GM12875 (cell line): Measurements from ENCODE around the gene CNTNAP2.

Source experiments
- H3K4me3 ChIP-seq: one replicate; pipeline ENCODE4 v1.5.1; 2011; ENCODE audit warnings: low read depth, low read length, control low read depth
- CTCF ChIP-seq: IDR thresholded peaks from 2 replicates; pipeline ENCODE4 v1.5.1; 2011; ENCODE audit warnings: low read depth, mild to moderate bottlenecking, control low read depth, inconsistent platforms, low read length, moderate library complexity, borderline replicate concordance; ENCODE audit not compliant: insufficient read depth

CNTNAP2 gene

DNA sequence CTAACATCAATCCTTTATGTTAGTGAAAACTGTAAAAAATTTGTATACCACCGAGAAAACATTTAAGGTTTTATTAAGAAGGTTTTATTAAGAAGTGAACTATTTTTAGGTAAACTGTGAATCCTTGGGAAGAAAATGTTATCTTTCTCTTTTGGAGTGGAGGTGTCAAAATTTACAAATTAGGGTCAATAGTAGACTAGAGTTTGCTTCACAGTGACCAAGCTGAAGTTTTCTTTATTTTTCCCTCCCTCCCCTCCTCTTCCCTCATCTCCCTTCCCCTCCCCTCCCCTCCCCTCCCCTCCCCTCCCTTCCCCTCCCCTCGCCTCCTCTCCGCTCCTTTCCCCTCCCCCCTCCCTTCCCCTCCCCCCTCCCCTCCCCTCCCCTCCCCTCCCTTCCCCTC lies 168.8 kb downstream of the CNTNAP2 start:
- TF ChIP-seq CTCF: no peak
- H3K4me3 ChIP-seq: no peak overlapping the region

DNA sequence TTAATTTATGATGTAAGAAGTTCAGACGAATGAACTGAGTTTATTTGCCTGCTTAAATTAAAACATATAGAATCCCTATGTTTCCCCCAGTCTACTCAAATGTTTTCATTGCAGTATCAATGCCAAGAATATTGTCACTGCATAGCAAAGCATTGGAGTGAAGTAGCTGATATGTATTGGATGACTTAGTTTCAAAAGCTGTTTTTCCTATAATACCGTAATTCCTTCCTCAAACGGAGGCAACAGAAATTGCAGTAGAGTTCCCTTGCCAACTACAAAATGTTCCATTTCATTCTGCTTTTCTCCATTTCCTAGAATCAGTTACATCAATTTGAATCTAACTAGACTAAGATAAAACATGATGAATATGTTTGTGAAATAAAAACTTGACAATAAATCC lies 174.1 kb downstream of the CNTNAP2 start:
- no peak overlapping the region for H3K4me3 ChIP-seq
- TF ChIP-seq CTCF: no peak

DNA sequence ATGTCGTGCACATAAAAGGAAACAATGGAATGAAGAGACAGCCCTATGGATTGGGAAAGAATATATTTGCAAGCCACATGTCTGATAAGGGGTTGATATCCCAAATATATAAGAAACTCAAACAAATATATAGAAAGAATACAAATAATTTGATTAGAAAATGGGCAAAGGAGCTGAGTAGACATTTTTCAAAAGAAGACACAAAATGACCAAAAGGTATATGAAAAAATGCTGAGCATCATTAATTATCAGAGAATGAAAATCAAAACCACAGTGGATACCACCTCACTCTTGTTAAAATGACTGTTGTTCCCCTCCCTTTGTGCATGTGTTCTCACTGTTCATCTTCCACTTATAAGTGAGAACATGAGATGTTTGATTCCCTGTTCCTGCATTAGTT lies 175.3 kb downstream of the CNTNAP2 start:
- no peak for TF ChIP-seq CTCF
- H3K4me3 ChIP-seq: no peak overlapping the region

DNA sequence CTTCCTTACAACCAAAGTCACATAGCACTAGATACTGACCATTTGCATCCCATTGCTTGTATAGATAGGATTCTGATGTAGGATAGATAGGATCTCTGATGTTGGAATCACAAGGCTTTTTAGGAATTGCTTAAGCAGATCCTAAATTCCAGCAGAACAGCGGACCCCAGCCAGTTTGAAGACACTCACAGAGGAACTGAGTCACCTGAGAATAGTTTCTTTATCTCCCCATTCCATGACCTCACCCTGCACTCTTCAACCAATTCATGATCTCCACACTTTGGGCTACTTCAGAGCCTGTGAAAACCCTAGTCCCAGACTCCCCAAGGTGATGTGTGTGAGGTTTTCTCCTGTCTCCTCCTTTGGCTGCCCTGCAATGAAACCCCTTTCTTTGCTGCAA lies 179.4 kb downstream of the CNTNAP2 start:
- no peak overlapping the region for H3K4me3 ChIP-seq
- no peak for TF ChIP-seq CTCF

- TF ChIP-seq CTCF: no peak
Observed at GRCh38 chr7:146314962-146315361, 198.4 kb downstream of the CNTNAP2 start.

GRCh38 chr7:146319629-146320028 lies 203.0 kb downstream of the CNTNAP2 start:
- no peak overlapping the region for H3K4me3 ChIP-seq
- TF ChIP-seq CTCF: no peak

More at GRCh38 chr7:146314962-146315361, 198.4 kb downstream of the CNTNAP2 start:
- H3K4me3 ChIP-seq: no peak overlapping the region

DNA sequence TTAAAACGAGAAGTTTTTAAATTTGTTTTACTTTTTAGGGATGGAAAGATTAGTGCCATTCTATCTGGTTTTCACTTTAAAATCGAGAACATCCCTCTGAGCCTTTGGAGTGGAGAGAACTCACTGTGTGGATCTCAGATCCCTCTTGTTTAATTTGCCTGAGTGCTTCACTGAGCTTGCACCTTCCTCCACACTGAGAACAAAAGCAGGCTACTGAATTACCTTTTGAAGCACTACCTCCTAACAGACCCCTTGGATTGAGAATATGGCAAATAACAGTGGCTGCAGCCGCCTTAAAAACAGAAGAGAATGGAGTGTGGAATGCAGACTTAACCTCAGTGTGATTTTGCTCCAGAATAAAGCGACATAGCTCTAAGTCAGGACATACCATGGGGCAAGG lies 204.7 kb downstream of the CNTNAP2 start:
- TF ChIP-seq CTCF: no peak
- no peak overlapping the region for H3K4me3 ChIP-seq
